OCI-LY1 (cell line): Measurements from ENCODE around the gene OR7G2.

Source experiments
- H2AFZ ChIP-seq: fragments of 200-600 bp; sonication (generic), shearing (Covaris generic); 2 replicates; pipeline ENCODE4 v1.6.0; 2014; ENCODE audit warnings: antibody characterized with exemption, mild to moderate bottlenecking, low read length
- H3F3A ChIP-seq: fragments of 200-600 bp; sonication (generic), shearing (Covaris generic); 2 replicates; pipeline ENCODE4 v1.6.0; 2014; ENCODE audit warnings: mild to moderate bottlenecking, antibody characterized with exemption, low read length, moderate library complexity; ENCODE audit not compliant: insufficient read depth
- H3K27ac ChIP-seq: fragments of 200-600 bp; sonication (generic); 2 replicates; pipeline ENCODE4 v1.5.1; 2014; ENCODE audit warnings: low read length, mixed run types, mild to moderate bottlenecking, low read depth; ENCODE audit not compliant: poor library complexity, severe bottlenecking
- H3K27me3 ChIP-seq: fragments of 200-600 bp; sonication (generic); 2 replicates; pipeline ENCODE4 v1.6.0; 2014; ENCODE audit warnings: antibody characterized with exemption, mild to moderate bottlenecking, low read length, moderate library complexity; ENCODE audit not compliant: insufficient read depth
- H3K36me3 ChIP-seq: fragments of 200-600 bp; sonication (generic); 2 replicates; pipeline ENCODE4 v1.6.1; 2014; ENCODE audit warnings: mild to moderate bottlenecking, antibody characterized with exemption, low read length, moderate library complexity, mixed read lengths; ENCODE audit not compliant: insufficient read depth
- H3K4me1 ChIP-seq: fragments of 200-600 bp; sonication (generic); 2 replicates; pipeline ENCODE4 v1.5.1; 2014; ENCODE audit warnings: mild to moderate bottlenecking, low read length, moderate library complexity; ENCODE audit not compliant: insufficient read depth, severe bottlenecking
- H3K4me2 ChIP-seq: fragments of 200-600 bp; sonication (generic), shearing (Covaris generic); 2 replicates; pipeline ENCODE4 v1.6.1; 2014; ENCODE audit warnings: low read length
- H3K4me3 ChIP-seq: fragments of 200-600 bp; sonication (generic); 2 replicates; pipeline ENCODE4 v1.5.1; 2014; ENCODE audit warnings: low read length, low read depth, mild to moderate bottlenecking, mixed read lengths; ENCODE audit not compliant: poor library complexity, severe bottlenecking
- H3K79me2 ChIP-seq: fragments of 200-600 bp; shearing (Covaris generic); 2 replicates; pipeline ENCODE4 v1.6.1; 2016; ENCODE audit warnings: mixed run types, low read length, mixed read lengths; ENCODE audit not compliant: insufficient read depth
- H3K9ac ChIP-seq: fragments of 200-600 bp; sonication (generic), shearing (Covaris generic); 2 replicates; pipeline ENCODE4 v1.6.1; 2014; ENCODE audit warnings: mild to moderate bottlenecking, low read length, mixed read lengths
- H3K9me2 ChIP-seq: fragments of 200-600 bp; sonication (generic), shearing (Covaris generic); 2 replicates; pipeline ENCODE4 v1.6.1; 2014; ENCODE audit warnings: low read depth, mild to moderate bottlenecking, low read length, mixed read lengths
- H3K9me3 ChIP-seq: fragments of 200-600 bp; shearing (Covaris generic); 2 replicates; pipeline ENCODE4 v1.6.1; 2014; ENCODE audit warnings: low read length, mixed read lengths
- H4K20me1 ChIP-seq: fragments of 200-600 bp; sonication (generic), shearing (Covaris generic); 2 replicates; pipeline ENCODE4 v1.6.0; 2016; ENCODE audit warnings: mild to moderate bottlenecking, low read length; ENCODE audit not compliant: insufficient read depth
- EZH2 ChIP-seq: fragments of 200-600 bp; sonication (generic), shearing (Covaris generic); IDR thresholded peaks from 2 replicates; pipeline ENCODE4 v1.8.0; 2017; ENCODE audit warnings: borderline replicate concordance, mixed run types, mild to moderate bottlenecking, antibody characterized with exemption, low read length, moderate library complexity, mixed read lengths
- TF ChIP-seq, protein P1 (sequence below): fragments of 200-600 bp; sonication (generic), shearing (Covaris generic); IDR thresholded peaks from 2 replicates; pipeline ENCODE4 v1.5.1; 2017; ENCODE audit warnings: mild to moderate bottlenecking, antibody characterized with exemption, low read length, moderate library complexity, mixed read lengths

OR7G2 gene

DNA sequence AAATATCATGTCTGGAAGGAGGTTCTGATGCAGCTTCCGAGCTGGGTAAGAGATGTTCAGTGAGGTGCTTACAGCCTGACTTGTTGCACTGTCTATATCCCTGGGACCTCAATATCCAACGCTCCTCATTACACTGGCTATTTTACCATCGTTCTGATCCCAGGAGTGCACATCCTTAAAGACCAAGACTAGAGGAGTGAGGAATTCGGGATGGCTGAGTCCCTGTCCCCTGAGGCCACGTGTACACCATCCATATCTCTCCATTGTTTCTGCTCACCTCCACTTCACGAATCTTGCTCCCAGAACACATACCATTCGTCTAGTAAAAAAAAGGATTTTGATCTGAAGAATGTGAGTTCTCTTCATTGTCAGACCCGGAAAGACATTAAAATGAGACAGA is at the start of gene OR7G2:
TSS of gene OR7G2 (minus strand) at position 101 of the 400 bp plus-strand sequence. CDS start 4,232 bp downstream, outside the sequence.
- Histone ChIP-seq H3K27ac (no peak within 1 kb of the TSS), H3F3A (no peaks in the 10 kb centered on the region), H4K20me1 (no peaks in the 10 kb centered on the region), H3K27me3 (no peaks in the 10 kb centered on the region), H3K9ac (no peak within 1 kb of the TSS), H3K79me2 (no peaks in the 10 kb centered on the region), H2AFZ (no peak within 1 kb of the TSS), H3K4me2 (no peak within 1 kb of the TSS), H3K9me3 (no peaks in the 10 kb centered on the region), H3K9me2 (no peaks in the 10 kb centered on the region), H3K4me3 (no peak within 1 kb of the TSS), H3K4me1 (no peaks in the 10 kb centered on the region), H3K36me3 (no peaks in the 10 kb centered on the region)
- TF ChIP-seq, protein P1, sequence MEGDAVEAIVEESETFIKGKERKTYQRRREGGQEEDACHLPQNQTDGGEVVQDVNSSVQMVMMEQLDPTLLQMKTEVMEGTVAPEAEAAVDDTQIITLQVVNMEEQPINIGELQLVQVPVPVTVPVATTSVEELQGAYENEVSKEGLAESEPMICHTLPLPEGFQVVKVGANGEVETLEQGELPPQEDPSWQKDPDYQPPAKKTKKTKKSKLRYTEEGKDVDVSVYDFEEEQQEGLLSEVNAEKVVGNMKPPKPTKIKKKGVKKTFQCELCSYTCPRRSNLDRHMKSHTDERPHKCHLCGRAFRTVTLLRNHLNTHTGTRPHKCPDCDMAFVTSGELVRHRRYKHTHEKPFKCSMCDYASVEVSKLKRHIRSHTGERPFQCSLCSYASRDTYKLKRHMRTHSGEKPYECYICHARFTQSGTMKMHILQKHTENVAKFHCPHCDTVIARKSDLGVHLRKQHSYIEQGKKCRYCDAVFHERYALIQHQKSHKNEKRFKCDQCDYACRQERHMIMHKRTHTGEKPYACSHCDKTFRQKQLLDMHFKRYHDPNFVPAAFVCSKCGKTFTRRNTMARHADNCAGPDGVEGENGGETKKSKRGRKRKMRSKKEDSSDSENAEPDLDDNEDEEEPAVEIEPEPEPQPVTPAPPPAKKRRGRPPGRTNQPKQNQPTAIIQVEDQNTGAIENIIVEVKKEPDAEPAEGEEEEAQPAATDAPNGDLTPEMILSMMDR = no peak
- TF ChIP-seq EZH2 = no peak

DNA sequence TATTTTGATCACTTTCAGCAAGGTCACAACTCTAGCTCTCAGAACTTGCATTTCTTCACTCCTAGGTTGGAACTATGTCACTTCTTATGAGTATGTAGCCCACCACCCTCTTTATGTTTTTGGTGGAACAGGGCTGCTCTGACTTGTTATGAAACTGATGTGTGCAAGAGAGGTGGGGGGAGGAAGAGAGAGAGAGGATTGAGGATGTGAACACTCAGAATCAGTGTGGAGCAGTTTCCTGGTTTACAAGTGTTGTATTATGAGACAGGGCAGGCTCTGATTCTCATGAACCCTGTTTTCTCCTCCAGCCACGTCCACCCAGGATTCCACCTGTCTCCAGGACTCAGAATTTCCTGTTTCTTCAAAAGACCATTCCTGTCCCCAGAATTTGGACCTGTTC is 49.0 kb upstream of the OR7G2 start:
- TF ChIP-seq, protein P1 = no peak
- no peak for TF ChIP-seq EZH2
- Histone ChIP-seq H3K36me3 (peaks cover 100% of the 10 kb centered on the region), H4K20me1 (no peaks in the 10 kb centered on the region), H2AFZ (no peak overlapping the region), H3K27me3 (no peaks in the 10 kb centered on the region), H3K9ac (no peak overlapping the region), H3K9me3 (peaks cover 32% of the 10 kb centered on the region), H3K4me2 (no peak overlapping the region), H3K79me2 (peaks cover 37% of the 10 kb centered on the region), H3K9me2 (no peaks in the 10 kb centered on the region), H3K4me3 (no peak overlapping the region), H3K4me1 (no peaks in the 10 kb centered on the region), H3F3A (no peaks in the 10 kb centered on the region), H3K27ac (no peak overlapping the region)

DNA sequence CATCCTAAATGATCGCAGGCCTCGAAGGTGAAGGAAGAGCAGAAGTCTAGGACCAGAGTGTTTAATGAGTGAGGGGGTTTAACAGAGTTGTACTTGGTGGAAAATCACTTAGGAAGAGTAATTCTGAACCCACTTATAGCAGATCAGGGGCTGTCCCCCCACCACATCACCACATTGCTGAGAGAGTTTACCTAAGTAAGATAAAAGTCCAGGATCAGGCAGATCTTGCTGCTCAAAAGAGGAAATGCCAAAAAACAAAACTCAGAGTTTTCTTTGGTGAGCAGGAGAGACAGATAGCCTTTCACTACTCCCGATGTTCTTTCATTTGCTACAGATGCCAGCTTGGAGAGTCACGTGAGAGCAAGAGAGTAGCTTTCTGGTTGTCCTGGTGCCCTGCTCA is 48.3 kb upstream of the OR7G2 start:
- Histone ChIP-seq H3K4me1 (no peaks in the 10 kb centered on the region), H4K20me1 (no peaks in the 10 kb centered on the region), H3K27me3 (no peaks in the 10 kb centered on the region), H3K36me3 (peaks cover 98% of the 10 kb centered on the region), H3F3A (no peaks in the 10 kb centered on the region), H3K4me3 (no peak overlapping the region), H3K9me3 (peaks cover 28% of the 10 kb centered on the region), H3K79me2 (peaks cover 45% of the 10 kb centered on the region), H3K27ac (no peak overlapping the region), H3K9me2 (no peaks in the 10 kb centered on the region), H3K4me2 (no peak overlapping the region), H2AFZ (no peak overlapping the region), H3K9ac (no peak overlapping the region)
- TF ChIP-seq, protein P1 = no peak
- TF ChIP-seq EZH2 = no peak
